ENCODE data around the gene SYF2. TPM values are rescaled to one million over a fixed set of nuclear protein-coding genes. Genes with fewer than 3 reads are reported as not detected.
"Not testable (repeated sequence)": the region's sequence is repeated elsewhere in the genome, so short reads cannot be mapped to it uniquely, and the experiment has no call there.

Gene SYF2
- 10 to 100 TPM; 32.7 to 52.2 (median 43.7) TPM for total RNA-seq

DNA sequence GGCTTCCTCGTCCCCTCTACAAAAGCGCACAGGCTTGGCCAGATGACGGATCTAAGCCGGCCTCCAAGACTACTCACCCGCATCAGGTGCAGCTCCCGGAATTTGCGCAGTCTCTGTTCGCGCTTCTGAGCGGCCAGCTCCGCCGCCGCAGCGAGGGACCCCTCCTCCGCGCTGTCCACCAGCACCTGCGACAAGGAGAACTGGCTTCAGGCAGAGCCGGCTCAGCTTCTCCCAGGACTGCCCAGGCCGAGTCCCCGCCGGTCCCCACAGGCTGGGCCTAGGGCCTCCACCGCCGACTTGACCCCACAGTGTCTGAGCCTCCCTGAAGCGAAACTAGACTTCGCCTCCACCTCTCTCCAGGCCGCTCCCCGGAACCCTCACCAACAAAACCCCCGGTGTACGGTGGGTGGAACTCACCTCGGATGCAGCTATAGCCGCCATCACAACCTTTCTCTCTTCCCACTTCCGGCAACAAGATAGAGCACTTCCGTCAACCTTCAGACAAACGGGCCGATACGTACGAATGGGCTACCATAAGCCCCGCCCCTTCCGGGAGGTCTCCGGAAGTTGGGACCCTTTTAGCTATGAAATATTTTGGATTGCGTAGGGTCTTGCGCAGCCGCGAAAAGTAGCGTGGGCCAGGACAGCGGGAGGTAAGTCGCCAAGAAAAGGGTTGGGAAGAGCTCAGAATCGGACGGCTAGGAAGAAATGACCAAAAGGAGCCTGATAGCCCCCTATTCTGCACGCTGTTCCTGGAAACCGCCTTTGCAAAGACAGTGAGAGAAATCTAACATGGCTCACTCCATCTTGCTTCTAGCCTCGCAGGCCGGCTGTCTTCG is at the start of gene SYF2:
TSS of gene SYF2 (minus strand) at position 476 of the 839 bp plus-strand sequence. CDS start at position 441, 35 bp downstream.
- TF ChIP-seq, protein P1, sequence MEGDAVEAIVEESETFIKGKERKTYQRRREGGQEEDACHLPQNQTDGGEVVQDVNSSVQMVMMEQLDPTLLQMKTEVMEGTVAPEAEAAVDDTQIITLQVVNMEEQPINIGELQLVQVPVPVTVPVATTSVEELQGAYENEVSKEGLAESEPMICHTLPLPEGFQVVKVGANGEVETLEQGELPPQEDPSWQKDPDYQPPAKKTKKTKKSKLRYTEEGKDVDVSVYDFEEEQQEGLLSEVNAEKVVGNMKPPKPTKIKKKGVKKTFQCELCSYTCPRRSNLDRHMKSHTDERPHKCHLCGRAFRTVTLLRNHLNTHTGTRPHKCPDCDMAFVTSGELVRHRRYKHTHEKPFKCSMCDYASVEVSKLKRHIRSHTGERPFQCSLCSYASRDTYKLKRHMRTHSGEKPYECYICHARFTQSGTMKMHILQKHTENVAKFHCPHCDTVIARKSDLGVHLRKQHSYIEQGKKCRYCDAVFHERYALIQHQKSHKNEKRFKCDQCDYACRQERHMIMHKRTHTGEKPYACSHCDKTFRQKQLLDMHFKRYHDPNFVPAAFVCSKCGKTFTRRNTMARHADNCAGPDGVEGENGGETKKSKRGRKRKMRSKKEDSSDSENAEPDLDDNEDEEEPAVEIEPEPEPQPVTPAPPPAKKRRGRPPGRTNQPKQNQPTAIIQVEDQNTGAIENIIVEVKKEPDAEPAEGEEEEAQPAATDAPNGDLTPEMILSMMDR (IDR thresholded peaks at IDR 0.05) = peak in 1 of 5 experiments; percentile 15
- TF ChIP-seq POLR2A (IDR thresholded peaks at IDR 0.05) = peak; percentile 61 to 72
- TF ChIP-seq EP300 (IDR thresholded peaks at IDR 0.05) = peak; percentile 44 to 94
- DNase-seq (ENCODE audit: low spot score in 2 of 2) = peak; percentile 79 to 89
- H3K36me3 ChIP-seq = peaks cover 0 to 49% (median 8%) of the 10 kb centered on the region in 3 donors
- H3K9me3 ChIP-seq = no peaks in the 10 kb centered on the region
- H3K4me3 ChIP-seq = peak within 1 kb of the TSS; percentile 81 to 93 (median 84)
- 0% methylated on average over 41 to 54 of the region's 54 CpGs for WGBS, 2 donors
- peaks cover 0 to 60% (median 23%) of the 10 kb centered on the region in 4 donors for H3K4me1 ChIP-seq
- H3K27me3 ChIP-seq = no peaks in the 10 kb centered on the region
- H3K27ac ChIP-seq = peak within 1 kb of the TSS; percentile 59 to 94 (median 88)

DNA sequence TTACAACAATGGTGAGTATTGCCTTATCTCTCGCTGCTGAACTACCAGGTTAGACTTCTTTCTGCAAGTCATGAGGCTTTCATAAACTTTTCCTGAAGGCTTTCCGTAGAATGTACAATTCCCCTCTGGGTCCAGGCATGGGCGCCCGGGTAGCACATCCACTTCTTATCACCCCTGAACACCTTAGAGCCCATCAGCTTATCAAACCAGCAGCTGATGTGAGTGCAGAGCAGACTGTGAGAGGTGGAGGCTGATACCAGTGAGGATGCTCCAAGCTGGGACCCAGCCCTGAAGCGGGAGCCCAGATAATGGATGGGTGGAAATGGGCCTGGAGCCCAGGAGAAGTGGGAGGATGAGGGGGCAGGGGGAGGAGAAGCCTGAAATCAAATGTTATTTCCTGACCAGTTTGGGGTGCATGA is 47.4 kb upstream of the SYF2 start:
- not testable (repeated sequence) for H3K27me3 ChIP-seq; H3K4me3 ChIP-seq; DNase-seq (ENCODE audit: low spot score in 2 of 2); H3K27ac ChIP-seq; H3K4me1 ChIP-seq; H3K9me3 ChIP-seq; H3K36me3 ChIP-seq
- 61 to 91% methylated on average over 3 to 5 of the region's 5 CpGs for whole genome bisulfite sequencing, 2 donors

GRCh38 chr1:25278790-25279189 is 46.5 kb upstream of the SYF2 start:
- H3K27ac ChIP-seq; H3K9me3 ChIP-seq; DNase-seq (ENCODE audit: low spot score in 2 of 2); H3K4me3 ChIP-seq; H3K4me1 ChIP-seq; H3K36me3 ChIP-seq; H3K27me3 ChIP-seq: not testable (repeated sequence)
- 62 to 67% methylated on average over 3 to 4 of the region's 8 CpGs for WGBS, 2 donors

GRCh38 chr1:25278358-25278757 is 46.1 kb upstream of the SYF2 start:
- H3K4me3 ChIP-seq; H3K27ac ChIP-seq; H3K4me1 ChIP-seq; H3K9me3 ChIP-seq; H3K36me3 ChIP-seq; H3K27me3 ChIP-seq; DNase-seq (ENCODE audit: low spot score in 2 of 2): not testable (repeated sequence)
- WGBS, 2 donors = 43% methylated on average over 2 of the region's 2 CpGs; no CpG with 5 or more reads in 1 of the 2 donors

- not testable (repeated sequence) for H3K27ac ChIP-seq; H3K27me3 ChIP-seq; H3K4me1 ChIP-seq; H3K4me3 ChIP-seq; H3K9me3 ChIP-seq; H3K36me3 ChIP-seq; DNase-seq (ENCODE audit: low spot score in 2 of 2)
- WGBS, 2 donors = 67% methylated on average over 1 of the region's 1 CpG; no CpG with 5 or more reads in 1 of the 2 donors
These were observed 45.0 kb upstream of the SYF2 start for GRCh38 chr1:25277295-25277694.

GRCh38 chr1:25275648-25276047 is 43.3 kb upstream of the SYF2 start:
- H3K4me1 ChIP-seq; H3K9me3 ChIP-seq; H3K27me3 ChIP-seq; H3K4me3 ChIP-seq; H3K27ac ChIP-seq; H3K36me3 ChIP-seq; DNase-seq (ENCODE audit: low spot score in 2 of 2): not testable (repeated sequence)
- 75 to 88% methylated on average over 4 of the region's 4 CpGs for WGBS, 2 donors

- H3K27me3 ChIP-seq; H3K4me3 ChIP-seq; DNase-seq (ENCODE audit: low spot score in 2 of 2); H3K27ac ChIP-seq; H3K36me3 ChIP-seq; H3K4me1 ChIP-seq; H3K9me3 ChIP-seq: not testable (repeated sequence)
- WGBS, 2 donors = 77 to 78% methylated on average over 6 to 8 of the region's 8 CpGs
These were observed 39.9 kb upstream of the SYF2 start, which contains the start of gene RHD for GRCh38 chr1:25272238-25272637. Gene RHD, plus strand, starts transcription at chr1:25272509. Its CDS starts 39 bp downstream, at chr1:25272548.

DNA sequence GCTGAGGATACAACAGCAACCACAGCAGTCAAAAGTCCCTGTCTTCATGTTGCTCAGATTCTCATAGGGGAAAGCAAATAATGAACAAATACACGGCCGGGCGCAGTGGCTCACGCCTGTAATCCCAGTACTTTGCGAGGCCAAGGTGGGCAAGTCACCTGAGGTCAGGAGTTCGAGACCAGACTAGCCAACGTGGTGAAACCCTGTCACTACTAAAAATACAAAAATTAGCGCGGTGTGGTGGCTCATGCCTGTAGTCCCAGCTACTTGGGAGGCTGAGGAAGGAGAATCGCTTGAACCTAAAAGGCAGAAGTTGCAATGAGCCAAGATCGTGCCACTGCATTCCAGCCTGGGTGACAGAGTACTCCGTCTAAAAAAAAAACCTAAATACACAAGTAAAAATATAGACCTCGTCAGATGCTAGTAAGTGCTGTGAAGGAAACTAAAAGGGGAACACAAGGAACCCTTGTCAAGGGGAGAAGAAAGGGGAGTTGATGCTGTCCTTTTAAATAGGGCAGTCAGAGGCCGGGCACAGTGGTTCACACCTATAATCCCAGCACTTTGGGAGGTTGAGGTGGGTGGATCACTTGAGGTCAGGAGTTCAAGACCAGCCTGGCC is 36.0 kb upstream of the SYF2 start:
- DNase-seq (ENCODE audit: low spot score in 2 of 2); H3K36me3 ChIP-seq; H3K27me3 ChIP-seq; H3K9me3 ChIP-seq; H3K4me1 ChIP-seq: not testable (repeated sequence)
- H3K4me3 ChIP-seq = peak overlapping the region in 3 of 4 donors; percentile 50 to 64 (median 58)
- H3K27ac ChIP-seq = peak overlapping the region in 3 of 4 donors; percentile 74 to 91 (median 82)
- 33 to 42% methylated on average over 14 of the region's 14 CpGs for WGBS, 2 donors

All from tibial nerve (tissue), 4 donors.